ENCODE measurements around the gene PPME1. TPM values are rescaled to one million over a fixed set of nuclear protein-coding genes. Genes with fewer than 3 reads are reported as not detected.
A peak's percentile ranks its signal among the peaks of the same experiment; 100 is the strongest.

The PPME1 gene
- 99.4 TPM for total RNA-seq (2021; ENCODE audit: unreplicated experiment)
- polyA plus RNA-seq (2012; ENCODE audit: insufficient read length), result 132 TPM
- percentile 91 among the genes with signal in this experiment for Bru-seq, nascent RNA
- BruChase-seq, experiment 1, labeled RNA remaining after a 2-hour chase, result percentile 84 among the genes with signal in this experiment
- percentile 84 among the genes with signal in this experiment for BruChase-seq, experiment 2, labeled RNA remaining after a 6-hour chase
- long read RNA-seq, full-length matches to known transcripts, result 159 of 203 reads
- long read RNA-seq, partial matches to known transcripts, result 23 of 203 reads
- long read RNA-seq, other reads (novel, unspliced or antisense), result 21 of 203 reads

GRCh38 chr11:74170694-74171629 lies at the start of gene PPME1, which contains the start of gene C2CD3:
Gene PPME1, plus strand, starts transcription at chr11:74171289. Its CDS starts 133 bp downstream, at chr11:74171422.
Gene C2CD3, minus strand, starts transcription at chr11:74171002. Its CDS starts 210 bp downstream, at chr11:74170792.
- POLR2A ChIA-PET, result interaction anchor here (0.6 to 1.4 kb wide), 4 partner anchors 16 to 322 kb away, joined by 3 to 7 read pairs (median 3); no protein-coding TSS in a partner anchor
- in situ Hi-C loops (cut with HindIII; ENCODE audit: low pct_unique_long_range_greater_than_20kb, low sequenced_read_pairs), result no loop called here

More at GRCh38 chr11:74170694-74171629, at the start of gene PPME1, which contains the start of gene C2CD3:
- ATAC-seq (peak; percentile 98), DNase-seq (ENCODE audit: low read depth, low spot score) (peak; percentile 99)
- Histone ChIP-seq H3K27me3 (ENCODE audit: control insufficient read depth, insufficient read depth, low read length) (no peaks in the 10 kb centered on the region), H3K9me3 (ENCODE audit: control insufficient read depth, insufficient read depth, low read depth, low read length) (no peaks in the 10 kb centered on the region), H3K36me3 (ENCODE audit: control insufficient read depth, insufficient read depth, low read length) (peaks cover 24% of the 10 kb centered on the region), H3K4me1 (ENCODE audit: control insufficient read depth, insufficient read depth, low read length) (peaks cover 28% of the 10 kb centered on the region), H3K27ac (ENCODE audit: low read length) (peak within 1 kb of the TSS; percentile 99), H3K4me3 (ENCODE audit: low read depth in 2 of 2, low read length in 2 of 2) (peak within 1 kb of the TSS; percentile 96 to 97)
- no TSS peak for BruUV-seq (replicated peaks)
- CTCF ChIA-PET, result interaction anchor here (0.5 to 1.5 kb wide), 6 partner anchors 32 to 545 kb away, joined by 3 to 6 read pairs (median 4); no protein-coding TSS in a partner anchor
- intact Hi-C loops (cut with micrococcal nuclease; ENCODE audit: unreplicated experiment), result no loop called here
- TF ChIP-seq POLR2AphosphoS5 (IDR thresholded peaks at IDR 0.05; ENCODE audit: low read depth, low read length) (peak; percentile 84; the same call in 1 of the 2 replicates), SIN3A (IDR thresholded peaks at IDR 0.05; ENCODE audit: borderline replicate concordance, insufficient read depth, low read depth, low read length) (peak; percentile 62), CTCF (IDR thresholded peaks at IDR 0.05) (peak; percentile 66), REST (IDR thresholded peaks at IDR 0.05; ENCODE audit: insufficient read depth in 1 of 2, low read depth in 2 of 2, low read length in 1 of 2) (peak; percentile 62 to 86; a peak in 3 of 4 replicates), TCF7L2 (IDR thresholded peaks at IDR 0.05; ENCODE audit: low read depth, low read length) (no peak; the same call in 1 of the 2 replicates)
